Mesodermal cell (in vitro differentiated cells): Measurements from ENCODE around the gene CNOT11.
"Not testable (repeated sequence)": the region's sequence is repeated elsewhere in the genome, so short reads cannot be mapped to it uniquely, and the experiment has no call there.

ENCODE experiments used
- H3K27ac ChIP-seq: 2 replicates; pipeline ENCODE4 v1.7.0; 2013; ENCODE audit warnings: mild to moderate bottlenecking, low read depth, low read length, moderate library complexity; ENCODE audit not compliant: severe bottlenecking
- H3K36me3 ChIP-seq: 2 replicates; pipeline ENCODE4 v1.7.1; 2013; ENCODE audit warnings: mild to moderate bottlenecking, low read length, moderate library complexity; ENCODE audit not compliant: control insufficient read depth, insufficient read depth
- H3K4me1 ChIP-seq: one replicate; pipeline ENCODE4 v1.7.1; 2013; ENCODE audit warnings: mild to moderate bottlenecking, low read length; ENCODE audit not compliant: insufficient read depth, control insufficient read depth, poor library complexity, severe bottlenecking
- H3K4me3 ChIP-seq: 2 replicates; pipeline ENCODE4 v1.7.0; 2013; ENCODE audit warnings: low read length, control low read depth, mild to moderate bottlenecking; ENCODE audit not compliant: insufficient read depth, poor library complexity, severe bottlenecking; ENCODE audit errors: extremely low read depth
- H3K9me3 ChIP-seq: 2 replicates; pipeline ENCODE4 v1.7.1; 2013; ENCODE audit warnings: mild to moderate bottlenecking, low read length, moderate library complexity; ENCODE audit not compliant: control insufficient read depth
- WGBS, 2 experiments: methylation state at CpG; one replicate each; pipeline ENCODE4 v1.1.5; 2013; ENCODE audit warnings: missing lambda C conversion rate in 2 of 2; ENCODE audit not compliant: insufficient coverage in 2 of 2; 5-methylcytosine and 5-hydroxymethylcytosine counted together

Gene CNOT11

DNA sequence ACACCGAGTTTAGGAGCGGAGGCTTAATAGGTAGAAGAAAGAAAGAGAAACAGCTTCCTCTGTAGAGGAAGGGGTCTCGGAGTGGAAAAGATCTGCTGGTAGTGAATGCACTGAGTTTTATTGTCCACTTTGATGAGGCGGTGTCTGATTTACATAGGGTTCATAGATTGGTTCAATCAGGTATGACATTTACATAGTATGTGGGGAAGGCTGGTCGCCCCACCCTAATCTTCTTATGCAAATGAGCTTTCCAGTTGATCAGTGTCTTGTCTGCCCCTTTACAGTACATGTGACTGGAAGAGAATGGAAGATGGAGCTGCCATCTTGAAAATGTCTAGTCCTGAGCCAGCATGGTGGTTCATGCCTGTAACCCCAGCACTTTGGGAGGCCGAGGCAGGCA, 19.9 kb upstream of the CNOT11 start:
- Histone ChIP-seq H3K27ac (no peak overlapping the region), H3K4me1 (no peaks in the 10 kb centered on the region), H3K36me3 (no peaks in the 10 kb centered on the region), H3K4me3 (no peak overlapping the region), H3K9me3 (peaks cover 4% of the 10 kb centered on the region)
- WGBS, 2 experiments, result 89 to 98% methylated on average over 4 to 5 of the region's 6 CpGs

DNA sequence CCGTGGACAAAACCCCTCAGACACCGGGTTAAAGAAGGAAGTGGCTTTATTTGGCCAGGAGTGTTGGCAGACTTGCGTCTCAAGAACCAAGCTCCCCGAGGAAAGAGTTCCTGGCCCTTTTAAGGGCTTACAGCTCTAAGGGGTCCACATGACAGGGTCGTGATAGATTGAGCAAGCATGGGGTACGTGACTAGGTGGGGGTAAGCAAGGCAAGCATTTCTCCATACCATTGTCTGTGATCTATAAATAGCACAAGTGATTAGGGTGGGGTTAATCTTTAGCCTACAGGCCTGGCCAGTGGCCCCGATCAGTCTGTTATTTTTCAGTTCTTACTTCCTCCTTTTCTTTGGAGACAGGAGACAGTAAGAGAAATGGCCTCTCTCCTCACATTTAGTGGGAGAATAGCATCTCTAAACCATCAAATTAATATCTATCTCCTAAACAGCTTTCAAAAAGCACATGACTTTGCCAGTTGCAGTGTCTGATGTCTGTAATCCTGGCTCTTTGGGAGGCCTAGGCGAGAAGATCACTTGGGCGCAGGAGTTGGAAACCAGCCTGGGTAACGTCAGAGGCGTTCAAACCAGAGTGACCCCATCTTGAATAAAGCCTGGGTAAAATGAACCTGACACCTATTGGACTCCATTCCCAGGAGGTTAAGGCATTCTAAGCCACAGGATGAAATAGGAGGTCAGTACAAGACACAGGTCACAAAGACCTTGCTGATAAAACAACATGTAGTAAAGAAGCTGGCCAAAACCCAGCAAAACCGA, 18.3 kb upstream of the CNOT11 start:
- 77 to 84% methylated on average over 9 to 10 of the region's 12 CpGs for WGBS, 2 experiments
- H3K27ac ChIP-seq, result no peak overlapping the region

DNA sequence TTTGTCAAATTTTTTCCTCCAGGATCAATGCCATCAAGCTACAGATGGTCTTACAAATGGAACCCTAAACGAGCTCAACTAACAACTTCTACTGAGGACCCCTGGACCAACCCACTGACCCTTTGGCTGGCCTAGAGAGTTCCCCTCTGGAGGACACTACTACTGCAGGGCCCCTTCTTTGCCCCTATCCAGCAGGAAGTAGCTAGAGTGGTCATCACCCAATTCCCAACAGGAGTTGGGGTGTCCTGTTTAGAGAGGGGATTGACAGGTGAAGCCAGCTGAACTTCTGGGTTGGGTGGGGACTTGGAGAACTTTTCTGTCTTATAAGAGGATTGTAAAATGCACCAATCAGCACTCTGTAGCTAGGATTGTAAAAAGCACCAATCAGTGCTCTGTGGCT, 16.7 kb upstream of the CNOT11 start:
- H3K4me1 ChIP-seq, H3K9me3 ChIP-seq: not testable (repeated sequence)

More for the DNA sequence above, 18.3 kb upstream of the CNOT11 start:
- Histone ChIP-seq H3K36me3 (no peaks in the 10 kb centered on the region), H3K4me3 (no peak overlapping the region), H3K9me3 (peaks cover 4% of the 10 kb centered on the region), H3K4me1 (no peaks in the 10 kb centered on the region)

DNA sequence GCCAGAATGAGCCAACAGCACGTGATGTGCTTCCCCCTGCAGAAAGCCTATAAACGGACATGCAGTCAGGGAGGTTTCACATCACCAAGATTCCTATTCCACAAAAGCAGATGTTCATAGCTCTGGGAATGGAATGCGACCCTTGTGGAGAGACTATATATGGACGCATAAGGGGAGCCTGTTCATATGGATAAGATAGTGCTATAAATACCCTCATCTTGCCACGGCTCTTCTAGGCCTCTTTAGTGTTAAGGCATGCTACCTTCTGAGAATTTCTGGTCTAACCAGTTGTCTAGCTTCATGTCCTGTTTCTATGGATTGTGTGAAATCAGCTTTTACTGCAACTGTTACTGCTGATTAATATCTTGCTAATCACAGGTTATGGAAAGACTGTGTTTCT, 14.7 kb upstream of the CNOT11 start:
- 94% methylated on average over 2 of the region's 5 CpGs; no CpG with 5 or more reads in 1 of the 2 experiments for WGBS, 2 experiments
- H3K4me3 ChIP-seq, H3K4me1 ChIP-seq, H3K9me3 ChIP-seq, H3K27ac ChIP-seq, H3K36me3 ChIP-seq: not testable (repeated sequence)

More for the DNA sequence above, 16.7 kb upstream of the CNOT11 start:
- not testable (repeated sequence) for H3K36me3 ChIP-seq, H3K27ac ChIP-seq, H3K4me3 ChIP-seq
- WGBS, 2 experiments, result 89% methylated on average over 1 of the region's 1 CpG; no CpG with 5 or more reads in 1 of the 2 experiments

DNA sequence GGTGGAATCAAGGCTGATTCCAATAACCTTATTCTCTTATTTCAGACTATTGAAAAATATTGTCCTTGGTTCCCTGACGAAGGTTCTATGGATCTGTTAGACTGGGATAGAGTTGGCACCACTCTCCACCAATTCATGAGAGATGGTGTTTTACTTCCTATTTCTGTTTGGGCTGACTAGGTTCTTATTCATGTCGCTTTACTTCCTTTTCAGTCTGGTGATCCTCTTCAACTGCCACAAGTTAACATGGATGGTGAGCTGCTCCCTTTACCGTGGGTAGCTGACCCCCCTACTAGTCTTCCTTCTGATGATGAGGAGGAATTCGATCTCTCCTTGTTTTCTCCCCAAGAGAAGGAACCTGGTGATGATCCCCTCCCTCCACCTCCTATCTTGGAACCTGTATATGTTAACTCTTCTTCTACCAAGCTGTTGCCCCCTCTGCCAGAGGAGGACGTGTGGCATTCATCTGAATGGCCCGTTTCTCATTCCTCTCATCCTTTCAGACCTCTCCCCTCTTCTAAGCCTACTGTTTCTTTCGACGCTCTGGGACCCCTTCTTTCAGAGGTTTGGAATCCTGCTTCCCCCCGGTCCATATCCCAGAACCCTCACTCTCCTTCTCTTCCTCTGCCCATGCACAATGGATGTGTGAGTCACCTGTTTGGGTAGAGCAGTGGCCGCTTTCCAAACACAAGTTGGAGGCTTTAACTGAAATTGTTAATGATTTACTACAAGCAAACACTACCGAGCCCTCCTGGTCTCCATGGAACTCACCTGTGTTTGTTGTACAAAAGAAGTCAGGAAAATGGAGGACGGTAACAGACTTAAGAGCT, 13.5 kb upstream of the CNOT11 start:
- Histone ChIP-seq H3K27ac (no peak overlapping the region), H3K9me3 (peaks cover 4% of the 10 kb centered on the region), H3K36me3 (no peaks in the 10 kb centered on the region), H3K4me3 (no peak overlapping the region), H3K4me1 (no peaks in the 10 kb centered on the region)
- 86 to 90% methylated on average over 3 to 5 of the region's 12 CpGs for WGBS, 2 experiments

DNA sequence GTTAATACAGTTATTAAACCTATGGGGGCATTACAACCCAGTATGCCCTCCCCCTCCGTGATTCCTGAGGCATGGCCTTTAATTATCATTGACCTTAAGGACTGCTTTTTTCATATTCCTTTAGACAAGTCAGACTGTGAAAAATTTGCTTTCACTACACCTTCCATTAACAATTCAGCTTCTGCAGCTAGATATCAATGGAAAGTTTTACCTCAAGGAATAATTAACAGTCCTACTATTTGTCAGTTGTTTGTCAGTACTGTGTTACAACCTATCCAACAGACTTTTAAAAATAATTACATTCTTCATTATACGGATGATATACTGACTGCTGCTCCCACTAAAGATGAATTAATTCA, 12.9 kb upstream of the CNOT11 start:
- not testable (repeated sequence) for H3K36me3 ChIP-seq, H3K4me1 ChIP-seq, H3K9me3 ChIP-seq, H3K27ac ChIP-seq, H3K4me3 ChIP-seq
- WGBS, 2 experiments, result 100% methylated on average over 2 of the region's 2 CpGs

DNA sequence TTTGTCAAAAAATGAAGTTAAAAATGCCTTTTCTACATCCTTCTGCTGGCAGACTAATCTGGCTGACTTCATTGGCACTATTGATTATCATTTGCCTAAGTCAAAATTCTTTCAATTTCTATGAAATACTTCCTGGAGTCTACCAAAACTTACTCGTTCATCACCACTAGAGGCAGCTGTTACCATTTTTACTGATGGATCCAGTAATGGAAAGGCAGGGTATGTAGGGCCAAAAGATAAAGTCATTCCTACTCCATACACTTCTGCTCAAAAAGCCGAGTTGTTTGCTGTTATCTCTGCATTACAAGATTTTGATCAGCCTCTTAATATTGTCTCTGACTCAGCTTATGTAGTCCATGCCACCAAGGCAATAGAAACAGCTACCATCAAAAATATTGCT, 12.0 kb upstream of the CNOT11 start:
- not testable (repeated sequence) for H3K27ac ChIP-seq, H3K4me3 ChIP-seq, H3K4me1 ChIP-seq, H3K9me3 ChIP-seq, H3K36me3 ChIP-seq
- 75% methylated on average over 1 of the region's 2 CpGs; no CpG with 5 or more reads in 1 of the 2 experiments for WGBS, 2 experiments

DNA sequence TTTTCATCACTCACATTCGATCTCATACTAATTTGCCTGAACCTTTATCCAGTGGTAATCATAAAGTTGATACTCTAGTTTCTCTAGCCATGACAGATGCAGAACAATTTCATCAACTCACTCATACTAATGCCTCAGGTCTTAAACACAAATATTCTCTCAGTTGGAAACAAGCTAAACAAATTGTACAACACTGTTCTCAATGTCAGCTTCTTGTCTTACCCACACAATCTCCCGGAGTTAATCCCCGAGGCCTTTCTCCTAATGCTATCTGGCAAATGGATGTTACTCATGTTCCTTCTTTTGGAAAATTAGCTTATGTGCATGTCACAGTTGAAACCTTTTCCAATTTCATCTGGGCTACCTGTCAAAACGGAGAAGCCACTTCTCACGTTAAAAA, 11.5 kb upstream of the CNOT11 start:
- no peaks in the 10 kb centered on the region for H3K36me3 ChIP-seq
- H3K27ac ChIP-seq, result no peak overlapping the region
- H3K4me3 ChIP-seq, result no peak overlapping the region
- peaks cover 1% of the 10 kb centered on the region for H3K4me1 ChIP-seq
- no peaks in the 10 kb centered on the region for H3K9me3 ChIP-seq
- WGBS, 2 experiments, result 74 to 90% methylated on average over 3 to 5 of the region's 5 CpGs

DNA sequence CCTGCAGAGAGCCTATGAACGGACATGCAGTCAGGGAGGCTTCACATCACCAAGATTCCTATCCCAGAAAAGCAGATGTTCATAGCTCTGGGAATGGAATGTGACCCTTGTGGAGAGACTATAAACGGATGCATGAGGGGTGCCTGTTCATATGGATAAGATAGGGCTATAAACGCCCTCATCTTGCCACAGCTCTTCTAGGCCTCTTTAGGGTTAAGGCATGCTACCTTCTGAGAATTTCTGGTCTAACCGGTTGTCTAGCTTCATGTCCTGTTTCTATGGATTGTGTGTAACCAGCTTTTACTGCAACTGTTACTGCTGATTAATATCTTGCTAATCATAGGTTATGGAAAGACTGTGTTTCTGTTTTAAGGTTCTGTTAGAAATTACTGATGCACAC, 8.3 kb upstream of the CNOT11 start:
- not testable (repeated sequence) for H3K4me3 ChIP-seq, H3K9me3 ChIP-seq, H3K4me1 ChIP-seq, H3K36me3 ChIP-seq, H3K27ac ChIP-seq
- 88 to 92% methylated on average over 1 to 2 of the region's 4 CpGs for WGBS, 2 experiments

DNA sequence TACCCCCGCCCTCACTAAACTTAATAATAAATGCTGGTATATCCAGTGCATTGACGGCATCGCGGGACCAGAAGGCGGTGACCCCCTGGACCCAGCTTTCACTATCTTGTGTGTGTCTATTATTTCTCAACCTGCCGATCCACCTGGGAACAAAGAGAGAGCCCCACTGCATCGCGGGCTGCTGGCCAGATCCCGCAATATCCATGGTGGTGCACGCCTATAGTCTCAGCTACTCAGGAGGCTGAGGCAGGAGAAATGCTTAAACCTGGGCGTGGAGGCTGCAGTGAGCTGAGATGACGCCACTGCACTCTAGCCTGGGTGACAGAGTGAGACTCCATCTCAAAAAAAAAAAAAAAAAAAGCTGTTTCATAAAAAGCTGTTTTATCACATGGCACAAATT, 7.8 kb upstream of the CNOT11 start:
- not testable (repeated sequence) for H3K4me3 ChIP-seq, H3K27ac ChIP-seq, H3K36me3 ChIP-seq, H3K4me1 ChIP-seq, H3K9me3 ChIP-seq
- 90 to 97% methylated on average over 8 to 9 of the region's 12 CpGs for WGBS, 2 experiments

DNA sequence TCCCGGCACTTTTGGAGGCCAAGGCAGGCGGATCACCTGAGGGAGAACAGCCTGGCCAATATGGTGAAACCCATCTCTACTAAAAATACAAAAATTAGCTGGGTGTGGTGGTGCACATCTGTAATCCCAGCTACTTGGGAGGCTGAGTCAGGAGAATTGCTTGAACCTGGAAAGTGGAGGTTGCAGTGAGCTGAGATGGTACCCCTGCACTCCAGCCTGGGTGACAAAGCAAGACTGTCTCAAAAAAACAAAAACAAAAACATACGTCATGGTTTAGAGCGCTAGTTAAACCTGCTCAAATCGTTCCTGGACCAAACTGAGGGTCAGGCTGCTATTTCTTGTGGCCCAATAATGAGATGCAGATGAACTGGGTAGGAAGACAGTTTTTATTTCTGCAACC, 7.2 kb upstream of the CNOT11 start:
- not testable (repeated sequence) for H3K27ac ChIP-seq, H3K4me3 ChIP-seq, H3K36me3 ChIP-seq, H3K4me1 ChIP-seq, H3K9me3 ChIP-seq
- 73 to 92% methylated on average over 2 to 3 of the region's 5 CpGs for WGBS, 2 experiments
